ENCODE measurements around the gene TMEM62.
"Not testable (repeated sequence)": the region's sequence is repeated elsewhere in the genome, so short reads cannot be mapped to it uniquely, and the experiment has no call there.

TMEM62 gene

GRCh38 chr15:43218908-43219706 is 85.7 kb downstream of the TMEM62 start:
- peak; percentile 15; the same call in 1 of the 2 replicates for TF ChIP-seq CTCF (IDR thresholded peaks at IDR 0.05; ENCODE audit: low read depth, low read length)
- no peak overlapping the region for H3K4me3 ChIP-seq (ENCODE audit: low read depth, low read length)

- H3K4me3 ChIP-seq (ENCODE audit: low read depth, low read length) = no peak overlapping the region
- no peak for TF ChIP-seq CTCF (IDR thresholded peaks at IDR 0.05; ENCODE audit: low read depth, low read length)
Observed at GRCh38 chr15:43219929-43220928, 86.8 kb downstream of the TMEM62 start.

GRCh38 chr15:43220991-43221403 is 87.6 kb downstream of the TMEM62 start, which contains the start of gene EPB42:
EPB42 (minus strand) TSS chr15:43221018; CDS start chr15:43220825, 193 bp downstream.
- H3K4me3 ChIP-seq (ENCODE audit: low read depth, low read length) = no peak within 1 kb of the TSS
- no peak for TF ChIP-seq CTCF (IDR thresholded peaks at IDR 0.05; ENCODE audit: low read depth, low read length)

GRCh38 chr15:43221422-43221821 is 88.0 kb downstream of the TMEM62 start:
- no peak for TF ChIP-seq CTCF (IDR thresholded peaks at IDR 0.05; ENCODE audit: low read depth, low read length)

GRCh38 chr15:43225201-43225949 is 92.0 kb downstream of the TMEM62 start:
- TF ChIP-seq CTCF (IDR thresholded peaks at IDR 0.05; ENCODE audit: low read depth, low read length) = peak; percentile 75
- H3K4me3 ChIP-seq (ENCODE audit: low read depth, low read length) = no peak overlapping the region

More at GRCh38 chr15:43221422-43221821, 88.0 kb downstream of the TMEM62 start:
- no peak overlapping the region for H3K4me3 ChIP-seq (ENCODE audit: low read depth, low read length)

- not testable (repeated sequence) for H3K4me3 ChIP-seq (ENCODE audit: low read depth, low read length)
Observed at GRCh38 chr15:43225950-43226255, 92.5 kb downstream of the TMEM62 start.
